ENCODE data around the gene KIF26B.

- TF ChIP-seq CTCF (IDR thresholded peaks at IDR 0.05) (no peak), POLR2AphosphoS5 (IDR thresholded peaks at IDR 0.05; ENCODE audit: insufficient read depth in 1 of 2, low read depth in 1 of 2) (no peak), POLR2A (IDR thresholded peaks at IDR 0.05) (no peak)
These were observed 224.0 kb downstream of the KIF26B start for GRCh38 chr1:245378745-245379144.
